Panc1 (cell line): ENCODE measurements around the gene PYGO2. TPM values are rescaled to one million over a fixed set of nuclear protein-coding genes. Genes with fewer than 3 reads are reported as not detected.

Source experiments
- ATAC-seq: fragments of 200-7000 bp; cut with Tn5 transposase; 2 replicates; pipeline ENCODE4 v1.9.1; 2020; ENCODE audit warnings: mild to moderate bottlenecking, moderate library complexity
- BruUV-seq: library from RNA; stranded (reverse); fragments of 400-500 nt; replicated peaks from 2 replicates; lab custom pipeline; 2021; lab: Mats Ljungman, UMichigan
- CTCF ChIA-PET: fragments of 300-600 bp; sonication (Branson Sonifier 250); formaldehyde crosslinking; loops from one replicate; lab custom pipeline; 2022; ENCODE audit warnings: antibody characterized with exemption; lab: Charles Lee
- POLR2A ChIA-PET: fragments of 300-600 bp; sonication (Branson Sonifier 250); formaldehyde crosslinking; loops from one replicate; lab custom pipeline; 2022; ENCODE audit warnings: antibody characterized with exemption; lab: Charles Lee
- DNase-seq: peaks from one replicate; pipeline ENCODE4 v3.0.0-alpha.2; 2010; ENCODE audit warnings: low read depth, low spot score
- H3K27ac ChIP-seq: 2 replicates; pipeline ENCODE4 v1.5.1; 2011; ENCODE audit warnings: mild to moderate bottlenecking, low read length, inconsistent platforms
- H3K27me3 ChIP-seq: fragments of 200-500 bp; sonication (Bioruptor generic); 2 replicates; pipeline ENCODE4 v1.6.0; 2014; ENCODE audit warnings: low read length, inconsistent platforms; ENCODE audit not compliant: control insufficient read depth, insufficient read depth
- H3K36me3 ChIP-seq: fragments of 200-500 bp; sonication (Bioruptor generic); 2 replicates; pipeline ENCODE4 v1.5.1; 2014; ENCODE audit warnings: inconsistent platforms, mild to moderate bottlenecking, low read length, moderate library complexity; ENCODE audit not compliant: control insufficient read depth, insufficient read depth
- H3K4me1 ChIP-seq: 2 replicates; pipeline ENCODE4 v1.5.1; 2011; ENCODE audit warnings: inconsistent platforms, mild to moderate bottlenecking, low read length, moderate library complexity; ENCODE audit not compliant: control insufficient read depth, insufficient read depth
- H3K4me3 ChIP-seq, 2 experiments: 2 replicates each; pipeline ENCODE4 v1.5.1; 2011 to 2012; ENCODE audit warnings: low read depth in 2 of 2, low read length in 2 of 2, mild to moderate bottlenecking in 2 of 2, inconsistent platforms in 1 of 2, moderate library complexity in 1 of 2
- H3K9me3 ChIP-seq: fragments of 200-500 bp; sonication (Bioruptor generic); 2 replicates; pipeline ENCODE4 v1.5.1; 2014; ENCODE audit warnings: low read depth, mild to moderate bottlenecking, inconsistent platforms, low read length, moderate library complexity; ENCODE audit not compliant: control insufficient read depth, insufficient read depth
- CTCF ChIP-seq: fragments of 450-650 bp; IDR thresholded peaks from 2 replicates; pipeline ENCODE4 v1.5.1; 2017; ENCODE audit warnings: mild to moderate bottlenecking
- POLR2AphosphoS5 ChIP-seq: IDR thresholded peaks from 2 replicates; pipeline ENCODE4 v1.6.1; 2012; ENCODE audit warnings: mild to moderate bottlenecking, low read depth, low read length, moderate library complexity
- REST ChIP-seq, 2 experiments: IDR thresholded peaks; 2 replicates each; pipeline ENCODE4 v1.6.1; 2011 to 2012; ENCODE audit warnings: low read depth in 2 of 2, control low read depth in 1 of 2, low read length in 1 of 2, mild to moderate bottlenecking in 1 of 2, moderate library complexity in 1 of 2; ENCODE audit not compliant: insufficient read depth in 1 of 2
- SIN3A ChIP-seq: IDR thresholded peaks from 2 replicates; pipeline ENCODE4 v1.6.1; 2012; ENCODE audit warnings: low read depth, mild to moderate bottlenecking, low read length, moderate library complexity, borderline replicate concordance; ENCODE audit not compliant: insufficient read depth
- TCF7L2 ChIP-seq: IDR thresholded peaks from 2 replicates; pipeline ENCODE4 v1.6.1; 2011; ENCODE audit warnings: mild to moderate bottlenecking, low read depth, low read length, inconsistent platforms
- in situ Hi-C: cut with HindIII; loops from 2 replicates; pipeline ENCODE4 v1.10.0; 2016; ENCODE audit warnings: low sequenced_read_pairs, low pct_unique_long_range_greater_than_20kb
- intact Hi-C: fragments of 100-400 bp; cut with micrococcal nuclease; formaldehyde crosslinking; loops from one replicate; pipeline ENCODE4 v1.10.0; 2022; ENCODE audit not compliant: unreplicated experiment
- total RNA-seq: library from RNA; stranded (reverse); gene quantifications from one replicate; pipeline ENCODE4 v1.2.1, GENCODE V29; 2021; ENCODE audit not compliant: unreplicated experiment

PYGO2 gene
- total RNA-seq, 1 experiment from 2014 or later, result 41.1 TPM

DNA sequence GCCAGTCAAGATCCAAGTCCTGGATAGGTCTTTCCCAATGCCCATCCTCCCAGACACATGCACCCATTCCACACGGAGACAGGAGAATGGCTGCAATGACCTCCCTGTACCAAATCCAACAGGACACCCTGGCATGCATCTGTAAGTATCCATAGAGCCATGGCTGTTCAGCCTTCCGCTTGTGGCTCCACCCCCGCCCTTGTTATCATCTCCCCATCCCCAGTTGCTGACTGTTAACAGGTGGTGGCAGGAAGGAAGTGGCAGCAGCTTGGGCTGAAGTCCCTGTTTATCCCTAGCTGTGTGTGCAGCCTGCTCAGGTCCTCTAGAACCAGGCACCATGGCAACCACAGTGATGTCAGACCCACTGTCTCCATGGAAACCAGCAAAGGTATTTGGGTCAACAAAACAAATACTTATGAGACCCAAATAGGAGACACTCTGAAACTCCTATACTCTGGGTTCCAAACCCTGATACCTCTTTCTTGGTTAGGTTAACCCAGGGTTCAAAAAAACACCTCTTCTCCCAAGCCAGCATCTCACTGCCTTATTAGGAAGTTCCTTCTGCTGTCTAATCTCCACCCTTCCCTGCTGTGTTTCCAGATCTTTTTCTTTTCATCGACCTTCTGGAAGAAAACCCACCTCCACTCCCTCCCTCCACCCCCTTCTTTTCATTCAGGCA is 6.4 kb downstream of the PYGO2 start:
- ChIA-PET CTCF (no interaction called here), POLR2A (interaction anchor here (0.6 to 1.3 kb wide), 4 partner anchors 18 to 166 kb away, joined by 3 to 9 read pairs (median 4); partner anchors contain the start of gene PMVK)
- H3K4me3 ChIP-seq, result peak overlapping the region; percentile 78 to 93
- H3K27me3 ChIP-seq, result no peaks in the 10 kb centered on the region
- H3K27ac ChIP-seq, result peak overlapping the region; percentile 83
- H3K36me3 ChIP-seq, result no peaks in the 10 kb centered on the region
- no TSS peak for BruUV-seq
- ATAC-seq, result no peak
- TF ChIP-seq POLR2AphosphoS5 (no peak), TCF7L2 (no peak), CTCF (no peak), REST (IDR thresholded peaks at IDR 0.05; ENCODE audit: insufficient read depth in 1 of 2, low read depth in 2 of 2, low read length in 1 of 2) (no peak), SIN3A (no peak)
- in situ Hi-C loops (no loop called here), intact Hi-C loops (loop anchor here (10.0 kb wide), 1 partner anchor 390 kb away; the partner anchor contains the start of gene CHRNB2)
- peaks cover 27% of the 10 kb centered on the region for H3K4me1 ChIP-seq
- no peak for DNase-seq
- H3K9me3 ChIP-seq, result no peaks in the 10 kb centered on the region

GRCh38 chr1:154954541-154954940 is 7.0 kb downstream of the PYGO2 start:
- Histone ChIP-seq H3K27me3 (no peaks in the 10 kb centered on the region), H3K9me3 (no peaks in the 10 kb centered on the region), H3K4me3 (peak overlapping the region in 1 of 2 experiments; percentile 93; a peak in 2 of 4 replicates), H3K27ac (no peak overlapping the region), H3K36me3 (no peaks in the 10 kb centered on the region), H3K4me1 (peaks cover 27% of the 10 kb centered on the region)
- TF ChIP-seq TCF7L2, result no peak
- no peak for TF ChIP-seq SIN3A
- TF ChIP-seq POLR2AphosphoS5, result no peak
- no peak for TF ChIP-seq REST (IDR thresholded peaks at IDR 0.05; ENCODE audit: insufficient read depth in 1 of 2, low read depth in 2 of 2, low read length in 1 of 2)
- TF ChIP-seq CTCF, result no peak
- in situ Hi-C loops (no loop called here), intact Hi-C loops (loop anchor here (10.0 kb wide), 1 partner anchor 390 kb away; the partner anchor contains the start of gene CHRNB2)
- ChIA-PET CTCF (no interaction called here), POLR2A (no interaction called here)
- DNase-seq, result no peak
- ATAC-seq, result no peak
- BruUV-seq, result no TSS peak
